Stimulated activated naive CD4-positive, alpha-beta T cell treated with Interleukin-2 at 50 U/mL for 16 hours (primary cell): Measurements from ENCODE around the gene GEMIN8.

Experiments
- DNase-seq: peaks from one replicate; lab custom pipeline; 2025; lab: John Stamatoyannopoulos, UW

Gene GEMIN8, protein sequence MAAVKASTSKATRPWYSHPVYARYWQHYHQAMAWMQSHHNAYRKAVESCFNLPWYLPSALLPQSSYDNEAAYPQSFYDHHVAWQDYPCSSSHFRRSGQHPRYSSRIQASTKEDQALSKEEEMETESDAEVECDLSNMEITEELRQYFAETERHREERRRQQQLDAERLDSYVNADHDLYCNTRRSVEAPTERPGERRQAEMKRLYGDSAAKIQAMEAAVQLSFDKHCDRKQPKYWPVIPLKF

DNA sequence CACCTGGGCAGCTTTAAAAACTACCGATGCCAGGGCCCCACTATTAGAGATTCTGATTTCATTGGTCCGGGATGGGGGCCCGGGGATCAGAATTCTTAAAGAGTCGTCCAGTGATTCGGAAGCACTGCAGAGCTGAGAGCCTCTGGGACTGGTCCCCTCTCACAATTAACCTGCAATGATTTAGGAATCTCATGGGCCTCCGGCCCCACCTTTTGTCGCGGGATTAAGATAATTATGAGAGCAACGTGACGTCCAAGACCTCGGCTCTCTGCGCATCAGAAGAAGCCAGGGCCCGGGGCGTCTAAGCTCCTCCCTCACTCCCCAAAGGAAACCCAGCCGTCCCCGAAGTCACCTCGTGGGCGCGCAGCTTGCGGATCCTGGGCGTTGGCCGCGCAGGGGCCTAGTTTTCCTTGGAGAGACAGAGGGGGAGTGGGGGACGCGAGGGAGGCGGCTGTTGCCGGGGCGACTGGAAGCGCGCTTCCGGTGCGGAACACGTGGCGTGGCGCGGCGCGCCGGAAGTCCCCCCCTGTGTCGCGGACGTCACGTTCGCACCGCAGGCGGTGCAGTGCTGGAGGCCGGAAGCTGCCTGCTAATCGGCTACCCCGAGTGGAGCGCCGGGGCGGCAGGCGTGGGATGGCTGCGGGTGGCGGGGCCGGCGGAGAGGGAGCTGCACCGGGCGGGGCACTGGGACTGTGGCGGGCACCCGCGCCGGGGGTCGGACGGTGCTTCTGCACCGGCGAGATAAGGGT is at the start of gene GEMIN8:
TSS of gene GEMIN8 (minus strand) at position 468 of the 749 bp plus-strand sequence. CDS start 8,414 bp downstream, outside the sequence.
- DNase-seq = peak; percentile 80

DNA sequence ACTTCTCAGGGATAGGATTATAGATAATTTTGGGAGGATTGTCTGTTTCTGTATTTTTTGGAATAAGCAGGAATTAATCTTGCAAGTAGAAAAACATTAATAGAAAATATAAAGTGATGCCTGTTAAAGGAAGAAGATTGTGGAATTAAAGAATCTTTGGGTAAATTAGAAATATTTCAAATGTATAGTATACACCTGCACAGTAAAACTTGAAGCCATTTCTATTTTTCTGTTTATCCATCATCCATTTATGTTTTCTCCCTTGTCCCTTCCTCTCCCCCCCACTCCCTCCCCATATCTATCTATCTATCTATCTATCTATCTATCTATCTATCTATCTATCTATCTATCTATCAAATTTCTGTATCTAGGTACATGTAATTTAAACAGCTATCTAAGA is 46.9 kb upstream of the GEMIN8 start:
- no peak for DNase-seq

DNA sequence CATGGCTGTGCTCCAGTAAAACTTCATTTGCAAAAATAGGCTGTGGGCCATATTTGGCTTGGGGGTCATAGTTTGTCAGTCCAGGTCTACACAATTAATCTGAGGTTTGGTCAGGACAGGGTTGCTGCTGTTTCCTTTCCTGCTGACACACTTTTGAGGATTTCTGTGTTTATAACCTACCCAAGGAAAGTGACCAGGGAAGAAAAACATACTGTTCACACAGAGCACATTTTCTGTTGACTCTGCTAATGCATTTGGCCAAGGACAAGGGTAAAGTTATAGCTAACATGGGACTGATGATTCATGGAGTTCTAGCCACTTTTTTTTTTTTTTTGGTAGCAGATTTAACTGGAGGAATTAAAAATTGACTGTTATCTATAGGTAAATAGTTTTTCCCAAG is 43.9 kb upstream of the GEMIN8 start:
- DNase-seq = no peak

DNA sequence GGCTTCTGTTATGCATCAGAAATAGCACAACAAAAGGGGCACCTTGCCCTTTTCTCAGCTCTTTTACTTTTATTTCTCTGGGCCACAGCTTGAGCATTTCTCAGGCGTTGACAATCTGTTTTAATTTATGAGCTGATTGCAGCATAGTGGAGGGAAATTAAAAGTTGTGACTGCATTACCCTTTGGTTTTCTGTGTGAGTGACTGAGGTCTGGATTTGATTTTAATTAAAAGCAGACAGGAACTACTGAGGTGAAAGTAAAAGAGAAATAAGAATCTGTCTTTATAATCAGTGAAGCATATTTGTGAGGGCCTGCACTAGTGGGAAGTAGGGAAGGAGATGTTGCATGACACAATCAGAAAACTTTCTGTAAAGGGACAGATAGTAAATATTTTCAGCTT is 43.4 kb upstream of the GEMIN8 start:
- no peak for DNase-seq

DNA sequence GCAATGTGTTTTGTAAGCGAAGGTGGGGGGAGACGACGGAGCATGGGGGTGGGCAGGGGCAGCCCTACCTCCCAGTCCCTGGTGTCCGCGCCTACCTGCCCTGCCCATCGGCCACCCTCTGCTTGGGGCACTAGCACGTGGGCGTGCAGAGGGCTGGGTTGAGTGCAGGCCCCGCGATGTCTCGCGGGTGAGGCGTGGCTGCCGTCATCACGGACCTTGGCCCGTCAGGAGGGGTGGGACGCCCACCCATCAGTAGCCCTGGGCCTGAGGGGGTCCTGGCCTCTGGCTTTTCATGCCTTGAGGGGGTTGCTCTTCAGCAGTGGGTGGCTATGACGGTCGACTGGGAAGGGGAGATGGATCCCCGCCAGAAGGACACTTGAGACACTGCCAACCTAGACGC is 36.1 kb upstream of the GEMIN8 start:
- DNase-seq = no peak

DNA sequence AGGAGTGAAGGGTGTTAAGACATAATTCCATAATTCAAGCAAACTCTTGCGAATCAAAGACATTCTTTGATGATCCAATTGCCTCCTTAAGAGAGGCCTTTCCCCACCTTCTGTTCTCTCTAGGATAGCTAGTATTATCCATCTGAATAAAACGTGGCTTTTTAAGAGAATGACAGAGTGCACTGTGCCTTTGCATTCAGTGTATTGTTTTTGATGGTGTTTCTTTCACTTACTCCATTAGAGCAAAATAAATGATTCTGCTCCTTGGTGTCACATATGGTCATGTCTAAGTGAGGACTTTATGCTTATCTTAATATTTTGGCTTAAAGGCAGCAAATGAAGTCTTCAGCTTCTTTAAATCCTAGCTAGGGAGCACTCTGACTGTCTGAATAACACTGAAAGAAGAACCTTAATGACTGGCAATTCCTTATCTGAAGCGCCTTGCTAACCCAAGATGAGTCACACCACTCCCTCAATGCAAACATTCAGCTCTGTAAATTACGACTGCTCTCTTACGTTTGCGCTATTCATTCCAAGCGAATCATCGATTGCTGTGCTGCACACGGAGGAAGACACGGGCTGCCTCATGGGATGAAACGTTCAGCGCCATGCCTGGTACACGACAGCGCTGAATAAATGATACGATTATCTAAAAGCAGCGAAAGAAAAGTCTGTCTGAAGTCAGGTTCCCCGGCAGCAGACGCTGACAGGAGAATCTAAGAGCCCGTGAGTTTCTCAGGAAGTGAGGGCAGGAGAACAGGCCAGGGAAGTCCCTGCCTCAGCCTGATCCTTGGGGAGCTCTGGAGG is 35.1 kb upstream of the GEMIN8 start:
- no peak for DNase-seq

DNA sequence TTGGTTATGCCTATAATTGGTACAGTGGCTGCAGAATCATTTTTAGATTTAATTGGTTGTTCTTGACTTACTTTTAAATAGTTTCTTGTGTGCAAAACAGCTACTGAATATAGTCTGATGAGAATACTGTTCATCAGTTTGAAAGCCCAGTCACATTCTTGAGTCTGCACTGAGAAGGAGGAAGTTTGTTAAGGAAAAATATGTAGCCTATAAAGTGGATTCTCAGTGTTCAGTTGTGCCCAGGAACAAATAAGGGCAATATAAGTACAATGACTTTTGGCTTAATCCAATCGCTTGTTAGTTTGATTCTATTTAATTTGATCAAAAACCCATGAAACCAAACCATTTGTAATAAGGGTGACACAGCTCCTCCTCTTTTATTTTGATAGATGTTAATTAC is 32.8 kb upstream of the GEMIN8 start:
- no peak for DNase-seq

DNA sequence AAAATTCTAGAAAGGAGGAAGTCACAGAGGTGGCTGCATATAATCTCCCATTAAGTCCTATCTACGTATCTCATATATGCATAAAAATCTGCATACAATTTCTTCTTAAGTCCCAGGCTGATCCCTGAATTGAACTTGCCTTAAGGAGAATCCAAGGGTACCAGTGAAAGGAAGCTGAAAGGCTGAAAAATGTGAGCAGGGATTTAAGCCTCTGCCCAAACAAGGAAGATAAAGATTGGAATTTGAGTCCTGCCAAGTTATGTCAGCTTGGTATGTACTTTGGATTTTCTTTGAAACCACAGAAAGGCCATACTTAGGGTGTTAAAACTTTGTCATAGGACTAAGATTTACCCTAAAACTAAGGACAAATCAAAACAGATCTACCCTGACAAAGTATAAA is 26.5 kb upstream of the GEMIN8 start:
- no peak for DNase-seq

DNA sequence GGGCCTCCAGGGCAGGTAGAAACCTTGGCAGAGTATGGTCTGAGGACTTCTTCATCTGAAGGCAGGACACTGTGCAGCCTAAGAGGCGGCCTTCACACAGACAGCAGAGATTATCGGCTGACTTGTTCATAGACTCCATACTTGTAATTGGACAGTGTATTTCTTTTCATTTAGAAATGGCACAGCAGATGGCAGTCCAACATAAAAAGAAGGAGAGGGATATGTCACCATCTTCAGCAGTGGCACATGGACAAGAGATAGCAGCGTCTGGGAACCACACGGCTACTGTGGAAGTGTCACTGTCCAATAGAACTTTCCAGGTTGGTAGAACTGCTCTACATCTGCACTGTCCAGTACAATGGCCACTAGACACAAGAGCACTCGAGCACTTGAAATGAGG is 21.7 kb upstream of the GEMIN8 start:
- DNase-seq = no peak

DNA sequence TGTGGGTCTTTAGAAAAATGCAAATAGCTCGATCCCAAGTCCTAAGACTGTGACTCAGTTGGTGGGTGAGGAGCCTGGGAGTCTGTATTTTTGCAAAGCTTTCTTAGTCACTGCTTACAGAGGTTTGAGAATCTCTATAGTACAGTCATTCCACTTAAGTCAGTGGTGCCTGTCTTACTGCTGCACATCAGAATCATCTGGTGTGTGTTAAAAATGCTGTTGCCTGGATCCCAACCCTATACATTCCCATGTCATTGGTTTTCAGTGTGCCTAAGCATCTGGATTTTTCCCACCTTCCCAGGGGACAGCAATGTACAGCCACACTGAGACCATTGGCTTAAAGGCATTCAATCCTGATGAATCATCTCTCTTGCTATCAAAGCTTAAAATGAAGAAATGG is 21.0 kb upstream of the GEMIN8 start:
- DNase-seq = no peak

DNA sequence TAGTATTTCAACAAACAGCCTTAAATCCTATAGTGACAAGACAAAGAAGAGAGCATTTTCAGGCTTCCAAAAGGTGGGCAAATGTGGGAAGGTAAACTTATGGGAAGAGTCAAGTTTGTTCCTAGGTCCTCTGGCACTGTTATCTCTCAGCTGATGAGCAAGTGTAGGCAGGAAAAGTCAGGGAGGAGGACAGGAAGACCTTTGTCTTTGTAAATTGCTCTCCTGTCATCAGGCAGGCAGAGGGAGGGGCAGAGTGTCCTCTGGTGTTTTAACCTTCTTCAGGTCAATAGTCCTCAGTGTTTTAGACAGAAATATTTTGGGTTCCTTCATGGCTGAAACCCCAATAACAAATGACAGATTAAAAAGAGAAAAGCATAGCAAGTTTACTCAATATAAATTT is 13.5 kb upstream of the GEMIN8 start:
- DNase-seq = no peak

DNA sequence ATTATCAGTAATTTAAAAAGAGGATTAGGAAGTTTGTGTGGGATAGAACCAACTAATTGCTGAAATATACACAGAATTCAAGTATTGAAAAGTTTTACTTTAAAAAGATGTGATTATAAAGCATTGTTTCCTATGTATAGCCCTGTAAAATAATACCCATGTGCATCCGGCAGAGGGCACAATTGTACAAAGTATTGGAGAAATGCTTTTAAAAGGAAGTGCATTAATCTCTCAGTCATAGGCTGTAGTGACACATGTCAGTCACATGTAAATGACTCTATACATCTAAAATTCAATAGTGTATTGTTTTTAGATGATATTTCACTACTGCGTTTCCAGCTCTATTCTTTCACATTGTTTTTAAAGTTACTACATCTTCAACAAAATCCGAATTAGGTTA is 9.7 kb upstream of the GEMIN8 start:
- peak; percentile 33 for DNase-seq

DNA sequence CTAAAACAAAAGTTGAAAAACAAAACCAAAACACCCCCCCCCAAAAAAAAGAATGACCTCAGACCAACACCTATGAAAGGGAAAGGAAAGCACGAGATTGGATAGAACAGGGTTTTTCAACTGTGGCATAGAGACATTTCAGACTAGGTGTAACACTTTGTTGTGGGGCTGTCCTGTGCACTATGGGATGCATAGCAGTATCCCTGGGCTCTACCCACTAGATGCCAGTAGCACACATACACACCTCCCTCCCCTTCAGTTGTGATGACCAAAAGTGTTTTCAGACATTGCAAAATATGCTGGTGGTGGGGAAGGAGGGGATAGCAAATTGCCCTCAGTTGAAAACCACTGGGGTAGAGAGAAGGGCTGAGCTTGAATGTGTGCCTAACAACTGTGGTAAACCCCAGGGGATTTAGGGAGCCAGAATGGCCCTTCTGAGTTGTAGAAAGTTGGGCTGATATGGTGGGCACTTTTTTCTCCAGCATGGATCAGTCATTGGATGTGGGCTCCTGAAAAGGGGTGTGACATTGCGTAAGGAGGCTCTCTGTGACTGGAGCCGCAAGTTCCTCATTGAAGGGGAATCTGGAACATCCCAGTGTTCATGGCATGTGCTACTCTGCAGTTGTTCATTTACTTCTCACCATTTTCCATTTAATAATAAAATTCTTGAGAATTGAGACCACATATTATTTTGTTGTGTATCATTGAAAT is 8.8 kb upstream of the GEMIN8 start:
- no peak for DNase-seq

DNA sequence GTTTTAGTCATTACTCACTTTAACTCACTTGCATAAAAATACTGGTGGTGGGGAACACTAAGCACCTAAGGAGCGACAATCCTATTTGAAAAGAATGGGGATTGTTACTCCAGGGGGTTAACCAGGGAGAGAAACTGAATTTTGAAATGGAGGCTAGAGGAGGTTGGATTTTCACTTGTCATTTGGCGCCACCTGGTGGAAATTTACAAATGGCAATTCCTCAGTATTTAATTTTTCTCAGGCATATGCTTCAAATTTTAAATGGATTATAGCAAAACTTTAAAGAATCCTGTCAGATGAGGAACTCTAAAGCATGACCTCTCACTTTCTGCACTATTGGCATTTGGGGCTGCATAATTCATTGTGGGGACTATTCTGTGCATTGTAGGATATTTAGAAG is 2.7 kb upstream of the GEMIN8 start:
- peak; percentile 9 for DNase-seq

DNA sequence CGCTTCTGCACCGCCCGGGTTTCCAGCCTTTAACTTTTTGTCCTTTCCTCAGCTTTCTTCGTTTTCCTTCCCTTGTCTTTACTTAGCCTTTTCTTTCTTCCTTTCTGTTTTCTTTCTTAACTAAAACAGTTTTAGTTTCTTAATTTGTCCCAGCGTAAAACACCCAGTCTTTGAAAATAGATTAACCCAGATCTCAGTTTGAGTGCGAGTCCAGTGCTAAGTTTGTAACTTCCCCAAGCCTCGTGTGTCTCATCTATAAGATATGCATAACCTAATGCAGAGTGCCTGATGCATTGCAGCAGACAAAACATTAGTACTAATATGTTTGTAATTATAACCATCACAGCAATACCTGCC is 460 bp upstream of the GEMIN8 start:
- DNase-seq = no peak

DNA sequence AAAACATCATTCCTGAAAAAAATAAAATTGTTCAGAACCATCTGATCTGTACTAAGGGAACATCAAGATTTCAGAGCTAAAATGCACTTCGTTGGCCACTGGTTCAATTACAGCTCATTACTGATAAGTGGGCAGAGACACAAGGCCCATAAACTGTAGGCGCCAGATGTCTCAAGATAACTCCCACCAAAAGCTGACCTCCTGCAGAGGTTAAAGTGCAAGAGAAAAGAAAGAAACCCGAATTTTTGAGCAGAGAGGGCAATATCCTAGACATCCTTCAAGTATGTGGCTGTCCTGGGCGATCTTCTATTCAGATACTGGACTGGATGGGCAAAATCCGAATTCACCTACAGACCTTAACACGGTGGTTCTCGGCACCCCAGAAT is 660 bp downstream of the GEMIN8 start:
- DNase-seq = no peak

DNA sequence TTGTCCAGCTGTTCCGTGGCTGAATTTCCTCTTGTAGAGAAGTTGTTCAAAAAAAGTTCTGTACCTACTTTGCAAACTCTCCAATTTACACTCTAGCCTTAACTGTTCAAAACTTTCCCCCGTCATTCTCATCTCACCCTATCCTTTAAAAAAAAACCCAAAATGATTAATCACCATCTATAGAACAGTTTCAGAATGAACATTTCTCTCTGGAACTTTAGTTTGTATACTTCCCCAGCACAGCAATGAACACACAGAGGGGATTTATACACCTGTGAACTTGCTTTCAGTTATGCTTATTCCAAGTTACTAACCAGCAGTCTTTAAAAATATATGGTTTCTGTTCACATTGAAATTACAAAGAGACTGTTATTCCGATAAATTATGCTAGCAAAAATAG is 1.2 kb downstream of the GEMIN8 start:
- DNase-seq = no peak

DNA sequence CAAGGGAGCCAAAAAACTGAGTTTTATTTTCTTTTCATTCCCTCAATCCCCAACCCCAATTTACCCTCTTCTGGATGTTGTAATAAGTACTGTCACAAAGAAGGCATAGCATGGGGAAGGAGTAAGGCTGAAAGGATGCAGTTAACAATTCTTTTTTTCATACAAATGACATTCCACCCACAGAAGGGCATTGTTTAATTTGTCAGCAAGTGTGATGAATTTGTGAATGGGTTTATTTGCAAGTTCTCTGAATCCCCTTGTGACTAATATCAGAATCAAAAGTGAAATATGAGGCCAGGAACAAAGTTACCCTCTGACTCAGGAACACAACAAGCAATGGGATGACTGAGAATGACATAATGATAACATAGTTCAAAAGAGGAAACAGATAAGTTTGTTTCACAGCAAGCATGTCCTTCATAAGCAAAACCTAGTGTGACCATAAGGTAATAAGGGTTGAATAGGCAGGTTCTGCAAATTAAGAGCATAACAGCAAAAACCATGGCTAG is 2.1 kb downstream of the GEMIN8 start:
- DNase-seq = no peak

DNA sequence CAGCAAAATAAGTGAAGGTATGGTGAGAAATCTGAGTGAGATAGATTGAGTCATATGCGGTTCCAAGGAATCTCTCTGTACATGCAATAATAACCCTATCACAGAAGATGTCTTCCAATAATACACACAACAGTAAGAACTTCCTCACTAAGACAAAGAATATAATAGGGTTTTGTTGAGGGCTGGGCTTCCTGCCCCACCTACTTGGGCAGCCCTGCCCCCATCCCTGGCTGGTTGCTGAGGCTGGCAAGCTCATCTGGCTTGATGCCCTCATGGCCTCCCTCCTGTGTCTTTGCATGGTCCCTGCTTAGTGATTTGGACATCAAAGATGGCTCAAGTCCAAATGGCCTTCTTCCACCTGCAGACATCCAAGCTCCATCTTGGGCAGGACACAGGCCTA is 2.7 kb downstream of the GEMIN8 start:
- DNase-seq = no peak

DNA sequence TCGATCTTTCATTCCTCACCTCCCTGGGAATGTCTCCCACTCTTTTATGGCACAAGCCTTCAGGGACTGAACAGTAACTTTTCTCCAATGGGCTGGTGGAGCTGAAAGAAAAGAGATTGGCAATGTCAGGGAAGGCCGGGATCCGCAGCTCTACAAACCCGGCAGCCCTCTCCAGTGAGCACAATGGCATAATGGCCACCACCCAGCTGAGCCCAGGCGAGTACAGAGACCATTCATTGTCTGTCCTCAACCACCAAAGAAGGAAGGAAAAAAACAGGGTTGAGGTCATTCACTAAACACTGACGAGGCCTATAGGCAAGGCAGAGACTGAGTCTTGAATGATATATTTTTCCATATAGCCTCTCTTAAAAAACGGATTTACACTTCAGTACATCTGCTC is 3.6 kb downstream of the GEMIN8 start:
- no peak for DNase-seq

DNA sequence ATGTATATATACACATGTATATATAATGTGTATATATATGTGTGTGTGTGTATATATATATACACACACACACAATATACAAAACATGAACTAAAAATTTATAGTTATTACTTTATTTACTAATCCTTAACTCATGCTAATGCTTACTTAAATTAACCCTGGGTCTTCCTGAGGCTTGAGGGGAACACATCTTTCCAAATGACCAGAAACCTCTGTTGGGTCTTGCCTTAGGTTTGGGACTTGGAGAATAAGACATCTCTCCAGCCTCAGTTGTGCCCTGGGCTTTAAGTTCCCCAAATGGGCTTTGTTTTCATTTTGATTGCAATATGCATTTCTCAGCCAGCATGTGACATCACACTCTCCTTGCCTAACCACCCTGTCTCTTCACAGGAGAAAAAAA is 7.7 kb downstream of the GEMIN8 start:
- no peak for DNase-seq

DNA sequence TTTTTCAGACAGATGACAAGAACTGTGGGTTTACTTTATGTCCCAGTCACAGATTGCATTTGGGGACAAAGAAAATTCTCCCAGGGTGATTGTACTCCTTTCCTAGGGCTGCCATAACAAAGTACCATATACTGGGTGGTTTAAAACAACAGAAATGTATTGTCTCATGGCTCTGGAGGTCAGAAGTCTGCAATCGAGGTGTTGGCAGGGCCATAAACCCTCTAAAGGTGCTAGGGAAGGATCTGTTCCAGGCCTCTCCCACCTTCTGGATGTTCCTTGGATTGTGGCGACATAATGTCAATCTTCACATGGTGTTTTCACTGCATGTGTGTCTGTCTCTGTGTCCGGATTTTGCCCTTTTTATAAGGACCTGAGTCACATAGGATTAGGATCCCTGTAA is 12.3 kb downstream of the GEMIN8 start:
- DNase-seq = no peak
